HUES48 (cell line): ENCODE data around the gene CDK2AP2.

Experiments
- H3K27ac ChIP-seq: one replicate; pipeline ENCODE4 v1.7.0; 2013; ENCODE audit warnings: low read depth, low read length, inconsistent platforms
- H3K27me3 ChIP-seq: 2 replicates; pipeline ENCODE4 v1.6.1; 2013; ENCODE audit warnings: mild to moderate bottlenecking, low read length; ENCODE audit not compliant: control insufficient read depth, insufficient read depth
- H3K36me3 ChIP-seq: 2 replicates; pipeline ENCODE4 v1.6.1; 2013; ENCODE audit warnings: low read length; ENCODE audit not compliant: control insufficient read depth, insufficient read depth
- H3K4me1 ChIP-seq: 2 replicates; pipeline ENCODE4 v1.6.1; 2013; ENCODE audit warnings: mild to moderate bottlenecking, low read length; ENCODE audit not compliant: control insufficient read depth, insufficient read depth
- H3K4me3 ChIP-seq: 2 replicates; pipeline ENCODE4 v1.5.1; 2013; ENCODE audit warnings: mild to moderate bottlenecking, low read depth, low read length
- H3K9ac ChIP-seq: 2 replicates; pipeline ENCODE4 v1.6.1; 2013; ENCODE audit warnings: mild to moderate bottlenecking, low read depth, low read length, moderate library complexity
- H3K9me3 ChIP-seq: 2 replicates; pipeline ENCODE4 v1.6.1; 2013; ENCODE audit warnings: low read length; ENCODE audit not compliant: control insufficient read depth, insufficient read depth

CDK2AP2 gene

GRCh38 chr11:67510023-67510345, 2.0 kb upstream of the CDK2AP2 start:
- no peaks in the 10 kb centered on the region for H3K9me3 ChIP-seq
- no peak overlapping the region for H3K9ac ChIP-seq
- H3K4me3 ChIP-seq, result no peak overlapping the region
- peaks cover 18% of the 10 kb centered on the region for H3K4me1 ChIP-seq
- H3K27me3 ChIP-seq, result no peaks in the 10 kb centered on the region
- peaks cover 6% of the 10 kb centered on the region; the same call in 1 of the 2 replicates for H3K36me3 ChIP-seq
- no peak overlapping the region for H3K27ac ChIP-seq

- Histone ChIP-seq H3K27ac (peak overlapping the region; percentile 94), H3K4me1 (peaks cover 18% of the 10 kb centered on the region), H3K4me3 (peak overlapping the region; percentile 87), H3K27me3 (peaks cover 4% of the 10 kb centered on the region; the same call in 1 of the 2 replicates), H3K9ac (peak overlapping the region; percentile 80), H3K36me3 (peaks cover 6% of the 10 kb centered on the region; the same call in 1 of the 2 replicates), H3K9me3 (no peaks in the 10 kb centered on the region)
Measured at GRCh38 chr11:67508486-67509121, 642 bp upstream of the CDK2AP2 start.

DNA sequence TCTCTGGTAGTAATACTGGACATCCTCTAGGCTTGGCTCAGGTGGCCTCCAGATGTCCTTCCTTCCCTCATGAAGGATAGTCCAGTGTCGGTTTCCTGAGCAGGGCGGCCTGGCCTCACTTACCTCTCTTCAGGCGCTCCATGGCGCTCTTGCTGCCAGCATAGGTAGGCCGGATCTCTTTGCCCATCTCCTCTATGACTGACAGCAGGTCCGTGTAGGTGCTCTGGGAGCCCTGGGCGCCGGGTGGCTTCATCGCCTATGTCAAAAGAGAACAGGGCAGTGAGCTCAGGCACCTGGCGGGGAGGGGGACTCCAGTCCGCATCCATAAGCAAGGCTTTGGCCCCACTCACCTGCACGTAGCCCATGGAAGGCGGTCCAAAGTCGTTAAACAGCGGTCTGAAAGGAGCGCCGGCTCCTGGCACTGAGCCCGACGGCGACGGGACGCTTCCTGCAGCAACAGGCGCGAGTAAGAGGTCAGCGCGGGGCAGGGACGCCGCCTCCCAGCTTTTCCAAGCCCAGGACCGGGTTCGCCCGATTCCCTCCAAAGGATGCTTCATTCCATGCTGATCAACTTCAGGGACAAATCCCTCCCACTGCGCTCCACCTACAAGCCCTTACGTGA, 609 bp downstream of the CDK2AP2 start:
- Histone ChIP-seq H3K4me3 (peak overlapping the region; percentile 87), H3K4me1 (peaks cover 18% of the 10 kb centered on the region), H3K36me3 (peaks cover 6% of the 10 kb centered on the region; the same call in 1 of the 2 replicates), H3K27me3 (peaks cover 7% of the 10 kb centered on the region; the same call in 1 of the 2 replicates), H3K9ac (peak overlapping the region; percentile 46), H3K9me3 (no peaks in the 10 kb centered on the region), H3K27ac (peak overlapping the region; percentile 81)

- H3K36me3 ChIP-seq, result peaks cover 12% of the 10 kb centered on the region; the same call in 1 of the 2 replicates
- peak overlapping the region; percentile 47 for H3K27ac ChIP-seq
- no peak overlapping the region for H3K4me3 ChIP-seq
- no peaks in the 10 kb centered on the region for H3K9me3 ChIP-seq
- peaks cover 7% of the 10 kb centered on the region; the same call in 1 of the 2 replicates for H3K27me3 ChIP-seq
- H3K4me1 ChIP-seq, result peaks cover 18% of the 10 kb centered on the region
- no peak overlapping the region for H3K9ac ChIP-seq
Measured at GRCh38 chr11:67506426-67507051, 1.4 kb downstream of the CDK2AP2 start.

DNA sequence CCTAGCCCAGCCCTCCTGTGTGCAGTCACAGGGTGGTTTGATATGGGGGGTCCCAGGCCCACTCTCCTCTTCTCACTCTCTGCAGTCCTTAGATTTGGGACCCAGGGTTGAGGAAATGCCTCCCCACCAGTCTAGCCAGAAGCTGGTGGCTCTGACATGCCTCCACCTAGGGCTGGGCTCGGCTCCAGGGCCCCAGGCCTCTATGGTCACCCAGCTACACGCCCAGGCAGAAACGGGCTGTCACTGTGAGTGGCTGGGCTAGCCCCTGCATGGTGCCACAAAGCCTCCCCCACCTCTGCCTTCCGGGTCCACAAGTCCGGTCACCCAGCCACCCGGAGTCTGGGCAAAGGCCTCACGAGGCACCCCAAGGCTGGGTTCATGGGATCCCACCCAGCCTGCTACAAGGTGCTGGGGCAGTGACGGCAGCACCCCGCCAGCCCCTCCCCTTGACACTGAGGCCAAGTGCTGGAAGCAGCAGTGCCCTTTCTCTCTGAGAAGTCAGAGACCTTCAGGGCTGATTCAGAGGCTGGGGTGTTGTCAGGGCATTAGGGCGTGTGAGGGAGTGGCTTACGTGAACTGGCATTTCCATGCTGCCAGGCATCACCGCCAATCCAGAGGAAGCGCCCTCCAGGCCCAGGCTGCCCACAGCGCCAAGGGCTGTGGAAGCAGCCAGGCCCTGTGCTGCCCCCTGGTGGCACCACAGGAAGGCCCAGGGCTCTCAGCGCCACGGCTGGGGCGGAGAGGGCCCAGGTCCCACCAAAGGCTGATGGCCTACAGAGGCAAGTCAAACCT, 2.2 kb downstream of the CDK2AP2 start:
- H3K4me3 ChIP-seq, result peak overlapping the region; percentile 85
- H3K4me1 ChIP-seq, result peaks cover 18% of the 10 kb centered on the region
- H3K36me3 ChIP-seq, result peaks cover 19% of the 10 kb centered on the region; the same call in 1 of the 2 replicates
- no peaks in the 10 kb centered on the region for H3K9me3 ChIP-seq
- peak overlapping the region; percentile 75 for H3K27ac ChIP-seq
- peaks cover 7% of the 10 kb centered on the region; the same call in 1 of the 2 replicates for H3K27me3 ChIP-seq
- no peak overlapping the region for H3K9ac ChIP-seq

DNA sequence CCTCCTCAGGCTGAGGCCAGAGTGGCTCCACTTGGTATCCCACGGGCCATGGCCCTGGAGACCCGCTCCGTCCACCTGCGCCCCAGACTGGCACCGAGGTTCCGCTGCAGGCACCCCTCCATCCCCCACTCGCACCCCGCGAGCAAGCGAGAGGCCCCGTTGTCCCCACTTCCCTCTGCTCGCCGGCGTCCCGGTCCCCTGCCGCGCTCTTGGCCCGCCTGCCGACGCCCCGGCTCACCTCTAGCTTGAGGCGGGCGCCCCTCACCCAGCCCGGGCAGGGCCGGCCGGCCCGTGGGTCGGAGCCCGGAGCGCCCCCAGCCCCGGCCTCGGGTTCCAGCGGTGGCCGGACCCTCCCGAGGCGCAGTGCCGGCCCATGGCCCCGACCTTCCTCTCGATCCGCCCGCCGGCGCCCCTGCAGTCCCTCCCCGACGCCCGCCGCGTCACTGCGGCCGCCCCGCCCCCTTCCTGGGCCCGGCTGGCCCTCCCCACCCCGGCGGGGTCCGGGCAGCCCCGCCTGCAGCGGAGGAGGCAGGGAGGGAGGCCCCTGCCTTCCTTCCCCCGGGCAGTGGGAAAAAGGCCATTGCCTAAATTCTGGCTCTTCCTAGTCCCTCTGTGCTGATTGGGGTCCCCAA, 2.9 kb downstream of the CDK2AP2 start, which contains the start of gene PITPNM1:
TSS of gene PITPNM1 (minus strand) at position 414 of the 632 bp plus-strand sequence. CDS start 1,183 bp downstream, outside the sequence.
- Histone ChIP-seq H3K4me3 (peak within 1 kb of the TSS; percentile 85), H3K9ac (no peak within 1 kb of the TSS), H3K9me3 (no peaks in the 10 kb centered on the region), H3K27ac (peak within 1 kb of the TSS; percentile 75), H3K4me1 (peaks cover 18% of the 10 kb centered on the region), H3K27me3 (peaks cover 7% of the 10 kb centered on the region; the same call in 1 of the 2 replicates), H3K36me3 (peaks cover 25% of the 10 kb centered on the region)

DNA sequence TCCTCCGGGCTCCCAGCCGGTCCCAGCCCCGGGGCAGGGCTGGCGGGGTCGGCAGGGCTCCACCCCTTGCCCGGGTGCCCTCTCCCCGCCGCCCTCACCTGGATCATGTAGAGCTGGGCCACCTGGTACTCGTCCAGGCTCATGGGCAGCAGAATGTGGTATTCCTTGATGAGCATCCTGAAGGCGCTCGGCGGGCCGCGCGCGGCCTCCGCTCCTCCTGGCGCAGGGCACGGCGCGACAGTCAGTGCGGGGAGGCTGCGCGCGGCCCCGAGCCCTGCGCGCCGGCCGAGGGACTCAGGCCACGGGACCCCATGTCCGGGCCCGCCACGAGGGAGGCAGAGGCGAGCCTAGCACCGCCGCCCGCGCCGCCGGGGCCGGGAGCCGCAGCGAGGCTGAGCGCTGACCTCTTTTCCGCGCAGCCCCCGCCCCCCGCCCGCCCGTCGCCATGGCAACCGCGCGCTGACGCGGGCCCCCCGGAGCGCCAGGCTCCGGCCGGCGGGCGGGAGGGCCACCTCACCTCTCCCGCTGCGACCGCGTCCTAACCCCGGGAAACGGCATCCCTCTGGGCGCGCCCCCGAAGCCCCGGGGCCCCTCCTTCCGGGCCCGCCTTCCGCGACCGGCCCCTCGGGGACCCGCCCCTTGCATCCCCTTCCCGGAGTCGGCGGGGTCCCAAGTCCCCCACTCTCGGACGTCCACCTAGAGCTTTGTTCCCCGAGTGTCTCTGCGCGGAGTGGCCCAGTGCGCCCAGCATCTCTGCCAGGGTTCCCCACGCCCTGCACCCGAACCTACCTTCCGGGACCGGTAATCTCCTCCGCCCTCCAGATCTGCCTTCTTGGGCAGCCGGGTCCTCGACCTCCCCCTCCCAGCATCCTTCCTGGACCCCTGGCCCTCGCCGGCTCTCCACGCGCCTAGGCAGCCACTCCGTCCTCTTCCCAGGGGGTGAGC, 3.7 kb downstream of the CDK2AP2 start:
- Histone ChIP-seq H3K9me3 (no peaks in the 10 kb centered on the region), H3K36me3 (peaks cover 25% of the 10 kb centered on the region), H3K4me3 (peak overlapping the region; percentile 85), H3K4me1 (peaks cover 18% of the 10 kb centered on the region), H3K27ac (peak overlapping the region; percentile 75), H3K27me3 (peaks cover 7% of the 10 kb centered on the region; the same call in 1 of the 2 replicates), H3K9ac (no peak overlapping the region)

GRCh38 chr11:67503119-67504004, 4.6 kb downstream of the CDK2AP2 start:
- H3K9me3 ChIP-seq, result no peaks in the 10 kb centered on the region
- no peak overlapping the region for H3K9ac ChIP-seq
- H3K27me3 ChIP-seq, result peaks cover 7% of the 10 kb centered on the region; the same call in 1 of the 2 replicates
- peaks cover 18% of the 10 kb centered on the region for H3K4me1 ChIP-seq
- peaks cover 29% of the 10 kb centered on the region for H3K36me3 ChIP-seq
- no peak overlapping the region for H3K27ac ChIP-seq
- peak overlapping the region; percentile 85 for H3K4me3 ChIP-seq
